ENCODE measurements around the gene C1orf50.

C1orf50 gene

GRCh38 chr1:42765269-42765668 lies 1.8 kb upstream of the C1orf50 start:
- DNase-seq (ENCODE audit: low spot score), result no peak
- no peak for TF ChIP-seq CTCF (IDR thresholded peaks at IDR 0.05; ENCODE audit: extremely low read depth, insufficient read depth, missing control alignments)
- in situ Hi-C loops (cut with MboI; ENCODE audit: low pct_unique_long_range_greater_than_20kb, low sequenced_read_pairs, unreplicated experiment), result loop anchor here (25.0 kb wide), 1 partner anchor 297 kb away; no protein-coding TSS in a partner anchor

- in situ Hi-C loops (cut with MboI; ENCODE audit: low pct_unique_long_range_greater_than_20kb, low sequenced_read_pairs, unreplicated experiment), result loop anchor here (25.0 kb wide), 1 partner anchor 296 kb away; no protein-coding TSS in a partner anchor
- peak; percentile 36 for TF ChIP-seq CTCF (IDR thresholded peaks at IDR 0.05; ENCODE audit: extremely low read depth, insufficient read depth, missing control alignments)
- no peak for DNase-seq (ENCODE audit: low spot score)
These were observed 963 bp upstream of the C1orf50 start for GRCh38 chr1:42765832-42766740.

- no peak for DNase-seq (ENCODE audit: low spot score)
- in situ Hi-C loops (cut with MboI; ENCODE audit: low pct_unique_long_range_greater_than_20kb, low sequenced_read_pairs, unreplicated experiment), result loop anchor here (25.0 kb wide), 1 partner anchor 295 kb away; no protein-coding TSS in a partner anchor
- TF ChIP-seq CTCF (IDR thresholded peaks at IDR 0.05; ENCODE audit: extremely low read depth, insufficient read depth, missing control alignments), result no peak
These were observed 506 bp downstream of the C1orf50 start for GRCh38 chr1:42767510-42768000.

- in situ Hi-C loops (cut with MboI; ENCODE audit: low pct_unique_long_range_greater_than_20kb, low sequenced_read_pairs, unreplicated experiment), result loop anchor here (25.0 kb wide), 1 partner anchor 294 kb away; no protein-coding TSS in a partner anchor
- no peak for DNase-seq (ENCODE audit: low spot score)
- no peak for TF ChIP-seq CTCF (IDR thresholded peaks at IDR 0.05; ENCODE audit: extremely low read depth, insufficient read depth, missing control alignments)
These were observed 1.1 kb downstream of the C1orf50 start for GRCh38 chr1:42768172-42768571.

GRCh38 chr1:42769811-42770210 lies 2.8 kb downstream of the C1orf50 start:
- no peak for DNase-seq (ENCODE audit: low spot score)
- no peak for TF ChIP-seq CTCF (IDR thresholded peaks at IDR 0.05; ENCODE audit: extremely low read depth, insufficient read depth, missing control alignments)
- in situ Hi-C loops (cut with MboI; ENCODE audit: low pct_unique_long_range_greater_than_20kb, low sequenced_read_pairs, unreplicated experiment), result loop anchor here (25.0 kb wide), 1 partner anchor 292 kb away; no protein-coding TSS in a partner anchor

- TF ChIP-seq CTCF (IDR thresholded peaks at IDR 0.05; ENCODE audit: extremely low read depth, insufficient read depth, missing control alignments), result no peak
- in situ Hi-C loops (cut with MboI; ENCODE audit: low pct_unique_long_range_greater_than_20kb, low sequenced_read_pairs, unreplicated experiment), result loop anchor here (25.0 kb wide), 1 partner anchor 289 kb away; no protein-coding TSS in a partner anchor
- DNase-seq (ENCODE audit: low spot score), result no peak
These were observed 6.4 kb downstream of the C1orf50 start for GRCh38 chr1:42773420-42773819.

Data from GM13977 (cell line).